Mesenchymal stem cell (in vitro differentiated cells and primary cell): ENCODE measurements around the gene DHX58.

Source experiments
- DNase-seq: peaks from one replicate; pipeline ENCODE4 v3.0.0-alpha.2; 2013
- H2AFZ ChIP-seq: one replicate; pipeline ENCODE4 v1.6.1; 2013; ENCODE audit warnings: low read depth, mild to moderate bottlenecking, control low read depth, inconsistent platforms, low read length, moderate library complexity
- H2AK5ac ChIP-seq: 2 replicates; pipeline ENCODE4 v1.6.1; 2013; ENCODE audit warnings: low read length, moderate library complexity, mild to moderate bottlenecking, inconsistent platforms; ENCODE audit not compliant: severe bottlenecking
- H2BK120ac ChIP-seq: one replicate; pipeline ENCODE4 v1.6.1; 2013; ENCODE audit warnings: low read depth, mild to moderate bottlenecking, inconsistent platforms, low read length, moderate library complexity
- H2BK12ac ChIP-seq, 2 experiments: one replicate each; pipeline ENCODE4 v1.6.1; 2013; ENCODE audit warnings: inconsistent platforms in 2 of 2, low read length in 2 of 2, mild to moderate bottlenecking in 2 of 2, moderate library complexity in 2 of 2, control low read depth in 1 of 2
- H2BK15ac ChIP-seq: one replicate; pipeline ENCODE4 v1.6.1; 2013; ENCODE audit warnings: mild to moderate bottlenecking, low read depth, inconsistent platforms; ENCODE audit not compliant: poor library complexity, severe bottlenecking
- H2BK5ac ChIP-seq: 2 replicates; pipeline ENCODE4 v1.6.1; 2013; ENCODE audit warnings: low read depth, mild to moderate bottlenecking, low read length, control low read depth, inconsistent platforms; ENCODE audit not compliant: poor library complexity, severe bottlenecking
- H3K14ac ChIP-seq, 2 experiments: one replicate each; pipeline ENCODE4 v1.6.1; 2013; ENCODE audit warnings: inconsistent platforms in 2 of 2, low read length in 2 of 2, control low read depth in 1 of 2, mild to moderate bottlenecking in 1 of 2, moderate library complexity in 1 of 2
- H3K18ac ChIP-seq, 2 experiments: one replicate each; pipeline ENCODE4 v1.6.1; 2013; ENCODE audit warnings: inconsistent platforms in 2 of 2, low read length in 2 of 2, control low read depth in 1 of 2, low read depth in 1 of 2, mild to moderate bottlenecking in 1 of 2
- H3K23ac ChIP-seq, 2 experiments: one replicate each; pipeline ENCODE4 v1.6.1; 2013; ENCODE audit warnings: inconsistent platforms in 2 of 2, low read length in 2 of 2, mild to moderate bottlenecking in 2 of 2, moderate library complexity in 2 of 2, control low read depth in 1 of 2
- H3K27ac ChIP-seq: 2 replicates; pipeline ENCODE4 v1.5.1; 2013; ENCODE audit warnings: mild to moderate bottlenecking, moderate library complexity, low read length, control low read depth, inconsistent platforms; ENCODE audit not compliant: poor library complexity, severe bottlenecking
- H3K27me3 ChIP-seq, 2 experiments: 2 replicates each; pipeline versions ENCODE4 v1.6.1 to v1.7.0; 2013; ENCODE audit warnings: low read length in 2 of 2, mild to moderate bottlenecking in 2 of 2, moderate library complexity in 2 of 2, control low read depth in 1 of 2, inconsistent platforms in 1 of 2; ENCODE audit not compliant: control insufficient read depth in 1 of 2, insufficient read depth in 1 of 2
- H3K36me3 ChIP-seq, 2 experiments: 2 replicates each; pipeline versions ENCODE4 v1.6.1 to v1.7.0; 2013; ENCODE audit warnings: low read length in 2 of 2, control low read depth in 1 of 2, inconsistent platforms in 1 of 2, low read depth in 1 of 2, mild to moderate bottlenecking in 1 of 2; ENCODE audit not compliant: insufficient read depth in 2 of 2, control insufficient read depth in 1 of 2
- H3K4ac ChIP-seq, 2 experiments: one replicate each; pipeline ENCODE4 v1.6.1; 2013; ENCODE audit warnings: inconsistent platforms in 2 of 2, low read length in 2 of 2, mild to moderate bottlenecking in 2 of 2, moderate library complexity in 2 of 2, control low read depth in 1 of 2, low read depth in 1 of 2
- H3K4me1 ChIP-seq: 2 replicates; pipeline ENCODE4 v1.6.1; 2013; ENCODE audit warnings: low read depth, low read length, control low read depth; ENCODE audit not compliant: control insufficient read depth, insufficient read depth
- H3K4me2 ChIP-seq: 2 replicates; pipeline ENCODE4 v1.6.1; 2013; ENCODE audit warnings: low read length, mild to moderate bottlenecking, inconsistent platforms; ENCODE audit not compliant: poor library complexity, severe bottlenecking
- H3K4me3 ChIP-seq, 2 experiments: 2 replicates each; pipeline versions ENCODE4 v1.5.1 to v1.7.0; 2013; ENCODE audit warnings: low read length in 2 of 2, mild to moderate bottlenecking in 2 of 2, control low read depth in 1 of 2, low read depth in 1 of 2; ENCODE audit not compliant: insufficient read depth in 1 of 2
- H3K79me1 ChIP-seq: replicated peaks from 2 replicates; pipeline ENCODE4 v1.6.1; 2013; ENCODE audit warnings: mild to moderate bottlenecking, control low read depth, low read length, inconsistent platforms; ENCODE audit not compliant: poor library complexity, severe bottlenecking
- H3K9ac ChIP-seq: 2 replicates; pipeline ENCODE4 v1.7.0; 2013; ENCODE audit warnings: mild to moderate bottlenecking, low read length, moderate library complexity
- H3K9me3 ChIP-seq: 2 replicates; pipeline ENCODE4 v1.7.0; 2013; ENCODE audit warnings: mild to moderate bottlenecking, low read length; ENCODE audit not compliant: control insufficient read depth
- H4K8ac ChIP-seq: one replicate; pipeline ENCODE4 v1.6.1; 2013; ENCODE audit warnings: inconsistent platforms, mild to moderate bottlenecking, low read length, moderate library complexity
- H4K91ac ChIP-seq: one replicate; pipeline ENCODE4 v1.6.1; 2013; ENCODE audit warnings: mild to moderate bottlenecking, low read length, inconsistent platforms
- WGBS: methylation state at CpG from one replicate; pipeline ENCODE4 v1.1.7; 2013; ENCODE audit warnings: mixed read lengths; 5-methylcytosine and 5-hydroxymethylcytosine counted together

DHX58 gene

DNA sequence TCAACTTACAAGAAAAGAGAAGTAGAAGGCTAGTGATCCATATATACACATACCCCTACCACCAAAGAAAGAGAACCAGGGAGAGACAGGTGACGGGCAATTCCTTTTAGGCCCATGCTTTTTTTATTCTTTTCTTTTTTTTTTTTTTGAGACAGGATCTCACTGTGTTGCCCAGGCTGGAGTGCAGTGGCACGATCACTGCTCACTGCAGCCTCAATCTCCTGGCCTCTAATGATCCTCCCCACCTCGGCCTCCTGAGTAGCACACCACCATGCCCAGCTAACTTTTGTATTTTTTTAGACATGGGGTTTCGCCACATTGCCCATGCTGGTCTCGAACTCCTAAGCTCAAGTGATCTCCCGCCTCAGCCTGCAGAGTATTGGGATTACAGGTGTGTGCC, 14.9 kb upstream of the DHX58 start:
- H3K23ac ChIP-seq: no peak overlapping the region
- no peak overlapping the region for H3K27ac ChIP-seq
- no peak overlapping the region for H2BK120ac ChIP-seq
- no peak overlapping the region for H4K91ac ChIP-seq
- no peak overlapping the region for H3K14ac ChIP-seq
- H2AK5ac ChIP-seq: no peak overlapping the region
- DNase-seq: no peak
- H4K8ac ChIP-seq: no peak overlapping the region
- H3K4me3 ChIP-seq: no peak overlapping the region
- H2BK12ac ChIP-seq: no peak overlapping the region
- no peaks in the 10 kb centered on the region for H3K27me3 ChIP-seq
- H2BK15ac ChIP-seq: no peak overlapping the region
- no peak overlapping the region for H3K4ac ChIP-seq
- H3K79me1 ChIP-seq: peaks cover 30% of the 10 kb centered on the region
- H3K9me3 ChIP-seq: no peaks in the 10 kb centered on the region
- peaks cover 64 to 67% of the 10 kb centered on the region in 2 experiments for H3K36me3 ChIP-seq
- H3K4me1 ChIP-seq: peaks cover 4% of the 10 kb centered on the region
- 85% methylated on average over 6 of the region's 6 CpGs for WGBS
- H3K4me2 ChIP-seq: no peak overlapping the region
- H2BK5ac ChIP-seq: no peak overlapping the region
- H3K9ac ChIP-seq: no peak overlapping the region
- H2AFZ ChIP-seq: no peak overlapping the region
- H3K18ac ChIP-seq: no peak overlapping the region

DNA sequence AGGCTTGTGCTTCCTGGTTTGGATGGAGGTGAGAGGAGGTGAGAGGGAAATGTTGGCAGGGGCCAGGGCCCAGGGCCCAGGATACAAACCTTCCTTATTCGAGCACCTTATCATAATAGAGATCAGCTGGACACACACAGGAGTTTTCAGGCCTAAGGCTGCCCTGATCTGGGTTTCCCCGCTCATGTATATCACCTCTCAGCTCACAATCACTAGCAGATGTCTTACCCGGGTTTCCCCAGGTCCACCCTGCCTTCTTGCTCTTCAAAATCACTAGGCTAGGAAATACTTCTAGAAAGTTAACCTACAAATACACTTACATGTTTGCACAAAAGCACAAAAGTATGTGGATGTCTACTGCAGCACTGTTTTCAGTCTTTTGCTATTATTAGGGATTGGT, 14.3 kb upstream of the DHX58 start:
- no peak overlapping the region for H2AFZ ChIP-seq
- no peak overlapping the region for H3K4me3 ChIP-seq
- H3K79me1 ChIP-seq: peaks cover 30% of the 10 kb centered on the region
- no peak overlapping the region for H2BK12ac ChIP-seq
- WGBS: 100% methylated on average over 3 of the region's 3 CpGs
- H3K9ac ChIP-seq: no peak overlapping the region
- no peaks in the 10 kb centered on the region for H3K9me3 ChIP-seq
- H3K4me1 ChIP-seq: peaks cover 2% of the 10 kb centered on the region
- H2BK120ac ChIP-seq: no peak overlapping the region
- H2AK5ac ChIP-seq: no peak overlapping the region
- no peaks in the 10 kb centered on the region for H3K27me3 ChIP-seq
- H3K4ac ChIP-seq: no peak overlapping the region
- H3K23ac ChIP-seq: no peak overlapping the region
- H3K36me3 ChIP-seq: peaks cover 64 to 71% of the 10 kb centered on the region in 2 experiments
- no peak overlapping the region for H2BK5ac ChIP-seq
- no peak overlapping the region for H3K4me2 ChIP-seq
- no peak overlapping the region for H4K8ac ChIP-seq
- H2BK15ac ChIP-seq: no peak overlapping the region
- DNase-seq: no peak
- no peak overlapping the region for H3K14ac ChIP-seq
- H3K18ac ChIP-seq: no peak overlapping the region
- no peak overlapping the region for H3K27ac ChIP-seq
- H4K91ac ChIP-seq: no peak overlapping the region

- no peak overlapping the region for H3K18ac ChIP-seq
- H3K4me1 ChIP-seq: peaks cover 4% of the 10 kb centered on the region
- no peak overlapping the region for H2AFZ ChIP-seq
- H3K4me3 ChIP-seq: no peak overlapping the region
- H3K9me3 ChIP-seq: no peaks in the 10 kb centered on the region
- H2BK5ac ChIP-seq: no peak overlapping the region
- no peak overlapping the region for H2AK5ac ChIP-seq
- H2BK120ac ChIP-seq: no peak overlapping the region
- H3K36me3 ChIP-seq: peaks cover 60 to 71% of the 10 kb centered on the region in 2 experiments
- WGBS: 93% methylated on average over 12 of the region's 12 CpGs
- H3K4ac ChIP-seq: no peak overlapping the region
- DNase-seq: no peak
- no peaks in the 10 kb centered on the region for H3K27me3 ChIP-seq
- H4K8ac ChIP-seq: no peak overlapping the region
- no peak overlapping the region for H2BK15ac ChIP-seq
- no peak overlapping the region for H3K14ac ChIP-seq
- no peak overlapping the region for H3K9ac ChIP-seq
- no peak overlapping the region for H2BK12ac ChIP-seq
- no peak overlapping the region for H3K27ac ChIP-seq
- H3K4me2 ChIP-seq: no peak overlapping the region
- H3K23ac ChIP-seq: no peak overlapping the region
- H4K91ac ChIP-seq: no peak overlapping the region
- peaks cover 29% of the 10 kb centered on the region for H3K79me1 ChIP-seq
Observed at GRCh38 chr17:42125565-42125964, 13.1 kb upstream of the DHX58 start.

DNA sequence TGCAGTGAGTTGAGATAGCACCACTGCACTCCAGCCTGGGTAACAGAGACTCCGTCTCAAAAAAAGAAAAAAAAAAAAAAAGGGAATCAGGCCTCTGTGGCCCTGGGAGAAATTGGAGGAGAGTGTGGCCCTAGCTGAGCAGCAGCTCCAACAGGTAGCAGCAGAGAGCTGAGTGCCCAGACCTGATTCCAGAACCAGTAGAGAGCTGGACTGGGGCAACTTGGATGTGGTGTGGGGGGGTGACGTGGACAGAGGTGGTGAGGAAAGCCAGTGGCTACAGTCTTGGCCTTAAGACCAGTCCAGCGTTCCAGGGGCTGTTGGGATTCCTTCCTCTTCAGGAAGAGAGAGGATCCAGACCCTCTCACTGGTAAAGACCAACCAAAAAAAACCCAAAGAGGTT, 11.7 kb upstream of the DHX58 start:
- Histone ChIP-seq H2BK5ac (no peak overlapping the region), H3K14ac (no peak overlapping the region), H3K4me2 (no peak overlapping the region), H2AFZ (no peak overlapping the region), H4K91ac (no peak overlapping the region), H3K4me3 (no peak overlapping the region), H3K9ac (no peak overlapping the region), H2AK5ac (no peak overlapping the region), H3K79me1 (peaks cover 24% of the 10 kb centered on the region), H3K9me3 (no peaks in the 10 kb centered on the region), H2BK15ac (no peak overlapping the region), H3K4ac (no peak overlapping the region), H3K36me3 (peaks cover 49 to 65% of the 10 kb centered on the region in 2 experiments), H3K4me1 (peaks cover 7% of the 10 kb centered on the region), H3K27me3 (no peaks in the 10 kb centered on the region), H3K18ac (no peak overlapping the region), H4K8ac (no peak overlapping the region), H2BK120ac (no peak overlapping the region), H3K23ac (no peak overlapping the region), H3K27ac (no peak overlapping the region), H2BK12ac (no peak overlapping the region)
- 83% methylated on average over 2 of the region's 3 CpGs for WGBS
- DNase-seq: no peak
